HepG2 (cell line): ENCODE data around the gene SMIM44. TPM values are rescaled to one million over a fixed set of nuclear protein-coding genes. Genes with fewer than 3 reads are reported as not detected.

Experiments used
- ATAC-seq: fragments of 200-7000 bp; cut with Tn5 transposase; 3 replicates; pipeline ENCODE4 v1.9.1; 2020; ENCODE audit warnings: mild to moderate bottlenecking, moderate library complexity
- BruUV-seq: library from RNA; stranded (reverse); fragments of 400-500 nt; replicated peaks from 2 replicates; lab custom pipeline; 2021; lab: Mats Ljungman, UMichigan
- CTCF ChIA-PET: fragments of 300-600 bp; formaldehyde crosslinking; extraction: SDS; loops from one replicate; lab custom pipeline; 2021; ENCODE audit warnings: low total read pairs, inconsistent platforms, low intra/inter-chr PET ratio; lab: Yijun Ruan, JAX
- POLR2A ChIA-PET: fragments of 350-600 bp; sonication (Branson Sonifier 250); formaldehyde crosslinking; loops from one replicate; lab custom pipeline; 2020; ENCODE audit warnings: antibody characterized with exemption, inconsistent platforms; lab: Yijun Ruan, JAX
- DNase-seq: peaks from one replicate; pipeline ENCODE4 v3.0.0-alpha.2; 2015; ENCODE audit warnings: low spot score
- FAIRE-seq: peaks from 3 replicates; lab custom pipeline; 2011; peaks lifted over from hg19 to GRCh38; lab: Jason Lieb, UNC
- H2AFZ ChIP-seq: one replicate; pipeline ENCODE4 v1.6.1; 2011; ENCODE audit warnings: low read length, inconsistent platforms
- H3K27ac ChIP-seq: fragments of 300-600 bp; 3 replicates; pipeline ENCODE4 v1.8.0; 2011; ENCODE audit warnings: mixed run types, mild to moderate bottlenecking, mixed read lengths, low read length, inconsistent platforms; ENCODE audit not compliant: insufficient read depth; ENCODE audit errors: extremely low read length
- H3K27me3 ChIP-seq, 2 experiments: fragments of 200-600 bp in 1 of 2; 2 replicates in 1 of 2; 3 replicates in 1 of 2; pipeline versions ENCODE4 v1.6.0 to v1.8.0; 2011; ENCODE audit warnings: low read length in 2 of 2, mild to moderate bottlenecking in 2 of 2, moderate library complexity in 2 of 2, inconsistent platforms in 1 of 2; ENCODE audit not compliant: insufficient read depth in 2 of 2, control insufficient read depth in 1 of 2
- H3K36me3 ChIP-seq, 2 experiments: fragments of 200-600 bp in 1 of 2; replicated peaks in 1 of 2; 2 replicates in 1 of 2; 3 replicates in 1 of 2; pipeline versions ENCODE4 v1.5.1 to v1.8.0; 2011; ENCODE audit warnings: low read length in 2 of 2, inconsistent platforms in 1 of 2; ENCODE audit not compliant: insufficient read depth in 2 of 2, control insufficient read depth in 1 of 2
- H3K4me1 ChIP-seq: 2 replicates; pipeline ENCODE4 v1.5.1; 2012; ENCODE audit warnings: low read length, inconsistent platforms; ENCODE audit not compliant: insufficient read depth
- H3K4me2 ChIP-seq: 2 replicates; pipeline ENCODE4 v1.6.0; 2011; ENCODE audit warnings: low read depth, low read length, inconsistent platforms
- H3K4me3 ChIP-seq, 3 experiments: fragments of 200-600 bp in 1 of 3; sonication (generic), shearing (Covaris generic) in 1 of 3; replicated peaks in 1 of 3; 2 replicates each; pipeline ENCODE4 v1.5.1; 2011 to 2016; ENCODE audit warnings: low read length in 3 of 3, inconsistent platforms in 2 of 3, low read depth in 2 of 3, mild to moderate bottlenecking in 2 of 3, control low read depth in 1 of 3, mixed read lengths in 1 of 3; ENCODE audit not compliant: insufficient read depth in 1 of 3
- H3K79me2 ChIP-seq: one replicate; pipeline ENCODE4 v1.6.1; 2011; ENCODE audit warnings: low read length, inconsistent platforms; ENCODE audit not compliant: insufficient read depth
- H3K9ac ChIP-seq: 2 replicates; pipeline ENCODE4 v1.6.0; 2011; ENCODE audit warnings: mild to moderate bottlenecking, low read depth, low read length, inconsistent platforms; ENCODE audit not compliant: insufficient read depth
- H3K9me3 ChIP-seq: 2 replicates; pipeline ENCODE4 v1.5.1; 2012; ENCODE audit warnings: mild to moderate bottlenecking, low read length
- H4K20me1 ChIP-seq: 2 replicates; pipeline ENCODE4 v1.6.0; 2011; ENCODE audit warnings: inconsistent platforms, mild to moderate bottlenecking, low read length, moderate library complexity; ENCODE audit not compliant: insufficient read depth
- MED1 ChIP-seq: sonication (generic); formaldehyde crosslinking; IDR thresholded peaks from 2 replicates; pipeline ENCODE4 v1.4.0; 2020; ENCODE audit warnings: missing genetic modification reagents
- ZNF552 ChIP-seq: sonication (generic); formaldehyde crosslinking; IDR thresholded peaks from 2 replicates; pipeline ENCODE4 v1.9.0; 2022; ENCODE audit warnings: missing genetic modification reagents, mild to moderate bottlenecking, borderline replicate concordance
- ZNF557 ChIP-seq: sonication (generic); formaldehyde crosslinking; IDR thresholded peaks from 2 replicates; pipeline ENCODE4 v1.4.0; 2020; ENCODE audit warnings: missing genetic modification reagents
- ZSCAN9 ChIP-seq: IDR thresholded peaks from 2 replicates; pipeline ENCODE4 v1.6.1; 2016; ENCODE audit warnings: borderline replicate concordance
- WGBS: methylation state at CpG from one replicate; pipeline ENCODE4 v1.1.6; 2017; ENCODE audit warnings: low lambda C conversion rate; 5-methylcytosine and 5-hydroxymethylcytosine counted together
- in situ Hi-C: cut with HindIII; loops from 2 replicates; pipeline ENCODE4 v1.10.0; 2017; ENCODE audit warnings: low pct_unique_long_range_greater_than_20kb; ENCODE audit not compliant: extremely low pct_ligation_motif_present
- intact Hi-C: fragments of 100-400 bp; cut with micrococcal nuclease; formaldehyde crosslinking; loops from one replicate; pipeline ENCODE4 v1.10.0; 2022; ENCODE audit not compliant: unreplicated experiment
- polyA plus RNA-seq, 8 experiments: library from polyadenylated mRNA; depleted of rRNA in 3 of 8; stranded (reverse) in 7 of 8; unstranded in 1 of 8; fragments of >200 nt; fragmentation: Illumina TruSeq in 4 of 8; extraction: Trizol in 4 of 8; gene quantifications; 2 replicates each; pipeline versions ENCODE4 v1.2.1 to v1.2.3, GENCODE V29; 2011 to 2016; ENCODE audit warnings: low read depth in 4 of 8, missing spikeins in 1 of 8, mixed read lengths in 1 of 8; ENCODE audit not compliant: insufficient read depth in 1 of 8
- total RNA-seq, 5 experiments: library from RNA; depleted of rRNA; stranded (reverse); fragments of >200 nt; fragmentation: Illumina TruSeq; extraction: Trizol; gene quantifications; 2 replicates each; pipeline ENCODE4 v1.2.3, GENCODE V29; 2016; ENCODE audit warnings: low read depth in 1 of 5
- TF ChIP-seq, protein P1 (sequence below): sonication (generic); formaldehyde crosslinking; IDR thresholded peaks from 2 replicates; pipeline ENCODE4 v1.4.0; 2020; ENCODE audit warnings: low read depth, missing genetic modification reagents
- TF ChIP-seq, protein P2 (sequence below): sonication (generic); formaldehyde crosslinking; IDR thresholded peaks from 2 replicates; pipeline ENCODE4 v1.5.0; 2020; ENCODE audit warnings: mild to moderate bottlenecking, missing genetic modification reagents

SMIM44 gene
- total and polyA plus RNA-seq, 2 of the 13 experiments (the other 11 are each of a cell fraction or from before 2014, with no cell fraction given) = not detected

DNA sequence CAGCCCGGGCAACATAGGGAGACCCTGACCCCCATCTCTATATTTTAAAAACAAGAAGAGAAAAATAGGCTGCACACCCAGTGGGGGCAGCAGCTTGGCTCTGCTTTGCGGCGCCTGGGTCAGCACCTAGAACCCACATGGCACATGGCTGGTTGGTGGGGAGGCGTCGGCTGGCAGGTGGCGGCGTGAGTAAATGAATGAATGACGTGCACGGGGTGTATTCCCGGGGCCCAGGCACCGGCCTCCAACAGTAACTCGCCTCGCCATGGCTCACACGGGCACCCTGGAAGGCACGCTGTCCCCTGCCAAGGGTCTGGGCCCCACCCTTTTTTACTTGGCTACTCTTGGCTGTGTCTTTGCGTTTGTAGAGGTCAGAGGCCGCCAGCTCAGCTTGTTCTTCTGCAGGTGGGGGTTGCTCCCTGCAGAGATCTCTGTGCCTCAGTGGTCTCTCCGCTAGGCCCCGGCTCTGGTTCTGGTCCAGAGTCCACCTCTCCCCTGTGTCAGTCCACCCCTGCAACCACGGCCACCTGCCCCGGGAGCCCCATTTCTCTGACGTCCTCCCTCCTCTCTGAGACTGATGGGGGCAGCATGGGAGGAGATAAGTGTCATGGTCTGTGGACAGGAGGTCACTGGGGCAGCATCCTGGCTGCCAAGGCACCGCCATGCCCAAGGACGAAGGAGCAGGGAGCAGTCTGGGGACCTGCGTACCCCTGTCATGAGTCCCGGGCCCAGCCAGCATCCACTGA is 28.4 kb upstream of the SMIM44 start:
- no peak for ATAC-seq
- no peak for DNase-seq
- no TSS peak for BruUV-seq
- peaks cover 26% of the 10 kb centered on the region; the same call in 1 of the 2 replicates for H4K20me1 ChIP-seq
- H2AFZ ChIP-seq = no peak overlapping the region
- in situ Hi-C loops (no loop called here), intact Hi-C loops (no loop called here)
- 96% methylated on average over 21 of the region's 26 CpGs for WGBS
- peaks cover 14% of the 10 kb centered on the region for H3K4me1 ChIP-seq
- no peak for FAIRE-seq
- H3K4me3 ChIP-seq = no peak overlapping the region
- no peaks in the 10 kb centered on the region for H3K27me3 ChIP-seq
- peaks cover 5 to 23% of the 10 kb centered on the region in 2 experiments; a peak in 4 of 5 replicates for H3K36me3 ChIP-seq
- no peak overlapping the region for H3K9ac ChIP-seq
- POLR2A ChIA-PET = no interaction called here
- H3K27ac ChIP-seq = no peak overlapping the region
- peaks cover 80% of the 10 kb centered on the region for H3K79me2 ChIP-seq
- CTCF ChIA-PET = no interaction called here
- TF ChIP-seq, protein P1, sequence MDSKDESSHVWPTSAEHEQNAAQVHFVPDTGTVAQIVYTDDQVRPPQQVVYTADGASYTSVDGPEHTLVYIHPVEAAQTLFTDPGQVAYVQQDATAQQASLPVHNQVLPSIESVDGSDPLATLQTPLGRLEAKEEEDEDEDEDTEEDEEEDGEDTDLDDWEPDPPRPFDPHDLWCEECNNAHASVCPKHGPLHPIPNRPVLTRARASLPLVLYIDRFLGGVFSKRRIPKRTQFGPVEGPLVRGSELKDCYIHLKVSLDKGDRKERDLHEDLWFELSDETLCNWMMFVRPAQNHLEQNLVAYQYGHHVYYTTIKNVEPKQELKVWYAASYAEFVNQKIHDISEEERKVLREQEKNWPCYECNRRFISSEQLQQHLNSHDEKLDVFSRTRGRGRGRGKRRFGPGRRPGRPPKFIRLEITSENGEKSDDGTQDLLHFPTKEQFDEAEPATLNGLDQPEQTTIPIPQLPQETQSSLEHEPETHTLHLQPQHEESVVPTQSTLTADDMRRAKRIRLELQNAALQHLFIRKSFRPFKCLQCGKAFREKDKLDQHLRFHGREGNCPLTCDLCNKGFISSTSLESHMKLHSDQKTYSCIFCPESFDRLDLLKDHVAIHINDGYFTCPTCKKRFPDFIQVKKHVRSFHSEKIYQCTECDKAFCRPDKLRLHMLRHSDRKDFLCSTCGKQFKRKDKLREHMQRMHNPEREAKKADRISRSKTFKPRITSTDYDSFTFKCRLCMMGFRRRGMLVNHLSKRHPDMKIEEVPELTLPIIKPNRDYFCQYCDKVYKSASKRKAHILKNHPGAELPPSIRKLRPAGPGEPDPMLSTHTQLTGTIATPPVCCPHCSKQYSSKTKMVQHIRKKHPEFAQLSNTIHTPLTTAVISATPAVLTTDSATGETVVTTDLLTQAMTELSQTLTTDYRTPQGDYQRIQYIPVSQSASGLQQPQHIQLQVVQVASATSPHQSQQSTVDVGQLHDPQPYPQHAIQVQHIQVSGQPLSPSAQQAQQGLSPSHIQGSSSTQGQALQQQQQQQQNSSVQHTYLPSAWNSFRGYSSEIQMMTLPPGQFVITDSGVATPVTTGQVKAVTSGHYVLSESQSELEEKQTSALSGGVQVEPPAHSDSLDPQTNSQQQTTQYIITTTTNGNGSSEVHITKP = no peak
- TF ChIP-seq ZSCAN9 (no peak), ZNF557 (CRISPR knock-in tag) (no peak), ZNF552 (CRISPR knock-in tag) (no peak), MED1 (CRISPR knock-in tag) (no peak)
- TF ChIP-seq, protein P2, sequence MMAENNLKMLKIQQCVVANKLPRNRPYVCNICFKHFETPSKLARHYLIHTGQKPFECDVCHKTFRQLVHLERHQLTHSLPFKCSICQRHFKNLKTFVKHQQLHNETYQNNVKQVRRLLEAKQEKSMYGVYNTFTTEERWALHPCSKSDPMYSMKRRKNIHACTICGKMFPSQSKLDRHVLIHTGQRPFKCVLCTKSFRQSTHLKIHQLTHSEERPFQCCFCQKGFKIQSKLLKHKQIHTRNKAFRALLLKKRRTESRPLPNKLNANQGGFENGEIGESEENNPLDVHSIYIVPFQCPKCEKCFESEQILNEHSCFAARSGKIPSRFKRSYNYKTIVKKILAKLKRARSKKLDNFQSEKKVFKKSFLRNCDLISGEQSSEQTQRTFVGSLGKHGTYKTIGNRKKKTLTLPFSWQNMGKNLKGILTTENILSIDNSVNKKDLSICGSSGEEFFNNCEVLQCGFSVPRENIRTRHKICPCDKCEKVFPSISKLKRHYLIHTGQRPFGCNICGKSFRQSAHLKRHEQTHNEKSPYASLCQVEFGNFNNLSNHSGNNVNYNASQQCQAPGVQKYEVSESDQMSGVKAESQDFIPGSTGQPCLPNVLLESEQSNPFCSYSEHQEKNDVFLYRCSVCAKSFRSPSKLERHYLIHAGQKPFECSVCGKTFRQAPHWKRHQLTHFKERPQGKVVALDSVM = no peak
- no peak overlapping the region for H3K4me2 ChIP-seq
- H3K9me3 ChIP-seq = no peaks in the 10 kb centered on the region
